Central memory CD8-positive, alpha-beta T cell (primary cell): Measurements from ENCODE around the gene MDFI.

Experiments
- ATAC-seq: fragments of 150-1000 bp; cut with Tn5 transposase; replicated peaks from 2 replicates; pipeline ENCODE4 v1.10.0; 2022; ENCODE audit warnings: mild to moderate bottlenecking, moderate FRiP score, moderate number of reproducible peaks; ENCODE audit not compliant: poor library complexity, severe bottlenecking; ENCODE audit errors: extremely low read depth
- DNase-seq, 2 donors: peaks; one replicate each; pipeline ENCODE4 v3.0.0; 2021; ENCODE audit warnings: low spot score in 2 of 2
- H3K27ac Mint-ChIP-seq: one replicate; pipeline ENCODE4 v1.8.0; 2022; ENCODE audit warnings: low read depth, mild to moderate bottlenecking, moderate library complexity, mixed read lengths
- H3K27me3 Mint-ChIP-seq: one replicate; pipeline ENCODE4 v1.8.0; 2022; ENCODE audit warnings: mixed read lengths
- H3K36me3 Mint-ChIP-seq: one replicate; pipeline ENCODE4 v1.8.0; 2022; ENCODE audit warnings: mild to moderate bottlenecking, moderate library complexity, mixed read lengths; ENCODE audit not compliant: insufficient read depth
- H3K4me1 Mint-ChIP-seq: one replicate; pipeline ENCODE4 v1.8.0; 2022; ENCODE audit warnings: mixed read lengths
- H3K4me3 Mint-ChIP-seq: one replicate; pipeline ENCODE4 v1.8.0; 2022; ENCODE audit warnings: mild to moderate bottlenecking, moderate library complexity, mixed read lengths
- H3K9me3 Mint-ChIP-seq: one replicate; pipeline ENCODE4 v1.8.0; 2022; ENCODE audit warnings: mixed read lengths

The MDFI gene

DNA sequence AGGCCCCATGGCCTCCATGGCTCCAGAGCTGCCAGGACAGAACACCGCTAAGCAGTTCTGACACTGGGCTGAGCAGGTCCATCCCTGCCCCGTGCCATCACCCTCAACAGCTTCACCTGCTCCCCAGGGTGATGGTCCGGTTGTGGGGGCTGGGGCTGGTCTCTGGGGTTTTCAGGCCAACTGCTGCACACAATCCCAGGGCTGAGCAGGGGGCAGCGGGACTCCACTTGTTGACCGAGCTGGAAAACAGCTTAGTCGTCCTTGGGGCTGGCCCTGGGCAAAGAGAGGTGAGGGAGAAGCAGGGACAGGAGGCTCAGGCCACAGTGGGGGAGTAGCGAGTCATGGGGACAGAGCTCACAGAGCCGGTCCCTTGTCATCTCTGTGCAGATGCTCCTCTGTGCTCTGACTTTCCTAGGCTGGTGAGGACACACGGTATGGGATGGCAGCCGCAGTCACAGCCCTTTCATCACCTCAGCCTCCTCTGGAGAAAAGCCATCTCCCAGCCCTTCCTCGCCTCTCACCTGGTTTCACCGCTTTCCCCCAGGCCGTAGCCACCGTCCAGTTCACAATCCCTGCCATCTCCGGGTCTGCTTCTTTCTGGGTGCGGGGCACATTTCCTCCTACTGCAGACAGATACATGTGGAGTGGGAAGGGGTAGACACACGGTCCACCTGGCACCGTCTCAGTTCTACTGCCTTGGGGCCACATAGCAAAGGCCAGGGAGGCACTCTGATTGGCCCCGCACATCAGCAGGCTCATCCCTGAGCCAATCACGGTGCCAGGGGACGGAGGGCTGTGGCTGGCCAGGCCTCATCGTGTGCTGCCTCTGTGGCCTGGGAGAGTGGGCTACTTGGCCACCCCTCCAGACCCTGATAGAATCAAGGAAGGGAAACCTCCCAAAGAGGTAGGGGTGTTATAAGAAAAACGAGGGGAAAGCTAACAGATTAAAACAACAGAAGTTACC, 19.1 kb downstream of the MDFI start:
- Mint-ChIP-seq H3K9me3 (no peaks in the 10 kb centered on the region), H3K4me1 (no peaks in the 10 kb centered on the region), H3K4me3 (no peak overlapping the region), H3K27ac (no peak overlapping the region), H3K36me3 (no peaks in the 10 kb centered on the region), H3K27me3 (peaks cover 80% of the 10 kb centered on the region)
- no peak for DNase-seq
- ATAC-seq, result no peak

DNA sequence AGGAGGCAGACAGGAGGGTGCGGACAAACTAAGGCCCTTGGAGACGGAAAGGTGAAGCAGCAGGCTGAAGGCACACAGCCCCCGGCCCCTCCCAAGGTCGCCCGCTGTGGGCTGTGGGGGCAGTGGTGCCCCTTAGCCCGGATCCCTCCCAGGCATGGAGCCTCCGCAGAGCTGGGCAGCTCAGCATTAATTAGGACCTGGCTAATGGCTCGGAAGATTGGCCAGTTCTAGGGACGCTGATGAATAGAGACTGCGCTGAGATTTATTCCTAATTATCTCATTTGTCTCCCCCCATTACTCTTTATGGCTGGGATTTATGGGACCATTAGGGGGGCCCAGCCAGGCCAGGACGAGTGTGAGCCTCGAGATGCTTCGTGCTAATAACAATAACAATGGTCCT, 20.4 kb downstream of the MDFI start:
- H3K36me3 Mint-ChIP-seq, result no peaks in the 10 kb centered on the region
- DNase-seq (no peak), ATAC-seq (no peak)
- no peaks in the 10 kb centered on the region for H3K4me1 Mint-ChIP-seq
- H3K4me3 Mint-ChIP-seq, result no peak overlapping the region
- peaks cover 90% of the 10 kb centered on the region for H3K27me3 Mint-ChIP-seq
- no peak overlapping the region for H3K27ac Mint-ChIP-seq
- H3K9me3 Mint-ChIP-seq, result no peaks in the 10 kb centered on the region

DNA sequence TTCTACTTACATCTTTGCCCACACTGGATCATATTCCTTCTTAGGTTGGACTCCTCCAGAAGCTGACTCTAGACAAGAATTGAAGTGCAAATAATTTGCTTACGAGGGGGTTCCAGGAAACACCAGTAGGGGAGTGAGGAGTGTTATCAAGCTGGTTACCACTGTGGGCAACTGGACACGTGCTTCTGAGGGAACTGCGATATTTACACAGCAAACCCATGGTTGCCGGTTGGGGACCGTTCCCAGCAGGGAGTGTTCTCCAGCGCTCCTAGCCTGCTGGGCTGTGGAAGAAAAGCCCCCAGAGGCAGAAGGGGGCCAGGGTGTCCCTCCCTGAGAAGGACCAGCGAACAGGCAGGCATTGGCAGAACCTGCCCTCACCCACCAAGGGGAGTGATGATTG, 21.7 kb downstream of the MDFI start:
- Mint-ChIP-seq H3K27me3 (peaks cover 86% of the 10 kb centered on the region), H3K27ac (no peak overlapping the region), H3K4me3 (no peak overlapping the region), H3K36me3 (no peaks in the 10 kb centered on the region), H3K4me1 (no peaks in the 10 kb centered on the region), H3K9me3 (no peaks in the 10 kb centered on the region)
- ATAC-seq, result no peak
- DNase-seq, result no peak

DNA sequence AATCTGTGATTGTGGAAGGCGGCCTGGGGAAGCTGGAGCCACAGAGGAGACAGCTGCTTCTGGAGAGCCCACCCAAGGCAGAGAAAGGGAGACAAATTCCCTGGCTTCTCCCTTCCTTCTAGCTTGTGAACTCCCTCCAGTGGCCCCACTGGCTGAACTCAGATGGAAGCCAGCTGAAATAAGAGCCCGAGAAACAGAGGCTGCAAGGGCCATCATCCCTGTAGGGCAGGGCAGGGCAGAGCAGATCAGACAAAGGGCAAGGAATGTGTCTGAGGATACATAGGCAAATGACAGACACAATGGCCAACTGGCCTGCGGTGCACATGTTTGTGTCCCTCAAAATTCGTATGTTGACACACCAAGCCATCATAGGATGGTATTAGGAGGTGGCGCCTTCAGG, 25.3 kb downstream of the MDFI start:
- Mint-ChIP-seq H3K4me3 (no peak overlapping the region), H3K9me3 (no peaks in the 10 kb centered on the region), H3K27ac (no peak overlapping the region), H3K27me3 (peaks cover 58% of the 10 kb centered on the region), H3K36me3 (no peaks in the 10 kb centered on the region), H3K4me1 (no peaks in the 10 kb centered on the region)
- ATAC-seq (no peak), DNase-seq (no peak)

DNA sequence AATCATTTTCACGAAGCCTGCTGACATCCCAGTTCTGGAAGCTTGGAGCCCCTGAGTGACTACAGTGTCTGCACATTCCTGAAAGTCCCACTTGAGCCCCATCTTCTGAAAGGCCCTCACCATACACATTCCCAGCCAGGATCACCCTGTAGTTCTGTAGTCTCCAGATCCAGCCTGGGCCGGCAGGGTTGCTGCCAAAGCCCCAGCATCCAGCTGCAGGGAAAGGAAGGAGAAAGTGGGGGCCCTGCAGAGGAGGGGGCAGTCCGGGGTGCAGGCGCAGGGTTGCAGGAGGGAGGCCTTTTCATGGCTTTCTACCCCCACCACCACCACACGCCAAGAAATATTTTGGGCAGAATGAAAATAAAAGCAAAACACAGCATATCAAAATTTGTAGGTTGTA, 26.0 kb downstream of the MDFI start:
- Mint-ChIP-seq H3K4me1 (no peaks in the 10 kb centered on the region), H3K27me3 (peaks cover 57% of the 10 kb centered on the region), H3K36me3 (no peaks in the 10 kb centered on the region), H3K27ac (no peak overlapping the region), H3K9me3 (no peaks in the 10 kb centered on the region), H3K4me3 (no peak overlapping the region)
- ATAC-seq, result no peak
- DNase-seq, result no peak

DNA sequence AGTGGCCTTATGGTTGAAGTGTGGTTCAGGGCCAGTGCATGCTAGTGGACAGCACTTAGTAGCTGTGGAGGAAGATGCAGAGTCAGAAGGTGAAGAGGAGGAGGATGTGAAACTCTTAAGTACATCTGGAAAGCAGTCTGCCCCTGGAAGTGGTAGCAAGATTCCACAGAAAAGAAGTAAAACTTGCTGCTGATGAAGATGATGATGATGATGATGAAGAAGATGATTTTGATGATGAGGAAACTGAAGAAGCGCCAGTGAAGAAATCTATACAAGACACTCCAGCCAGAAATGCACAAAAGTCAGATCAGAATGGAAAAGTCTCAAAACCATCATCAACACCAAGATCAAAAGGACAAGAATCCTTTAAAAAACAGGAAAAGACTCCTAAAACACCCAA, 28.9 kb downstream of the MDFI start:
- H3K9me3 Mint-ChIP-seq, result no peaks in the 10 kb centered on the region
- H3K27ac Mint-ChIP-seq, result no peak overlapping the region
- DNase-seq (no peak), ATAC-seq (no peak)
- H3K4me1 Mint-ChIP-seq, result no peaks in the 10 kb centered on the region
- no peak overlapping the region for H3K4me3 Mint-ChIP-seq
- no peaks in the 10 kb centered on the region for H3K36me3 Mint-ChIP-seq
- peaks cover 60% of the 10 kb centered on the region for H3K27me3 Mint-ChIP-seq

DNA sequence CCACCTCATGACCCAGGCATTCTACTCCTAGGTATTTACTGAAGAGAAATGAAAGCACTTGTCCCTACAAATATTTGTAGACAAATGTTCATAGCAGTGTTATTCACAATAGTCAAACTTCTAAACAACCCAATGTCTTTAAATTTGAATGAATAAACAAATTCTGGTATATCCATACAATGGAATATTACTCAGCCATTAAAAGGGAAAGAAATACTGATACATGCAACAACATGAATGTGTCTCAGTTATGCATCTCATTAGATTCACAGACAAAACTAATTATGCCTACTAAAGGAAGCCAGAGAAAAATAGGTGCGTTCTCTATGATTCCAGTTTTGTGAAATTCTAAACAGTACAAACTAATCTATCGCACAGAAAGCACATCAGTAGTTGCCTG, 30.7 kb downstream of the MDFI start:
- Mint-ChIP-seq H3K27me3 (peaks cover 61% of the 10 kb centered on the region), H3K27ac (no peak overlapping the region), H3K9me3 (no peaks in the 10 kb centered on the region), H3K4me1 (no peaks in the 10 kb centered on the region), H3K36me3 (no peaks in the 10 kb centered on the region), H3K4me3 (no peak overlapping the region)
- DNase-seq (no peak), ATAC-seq (no peak)

DNA sequence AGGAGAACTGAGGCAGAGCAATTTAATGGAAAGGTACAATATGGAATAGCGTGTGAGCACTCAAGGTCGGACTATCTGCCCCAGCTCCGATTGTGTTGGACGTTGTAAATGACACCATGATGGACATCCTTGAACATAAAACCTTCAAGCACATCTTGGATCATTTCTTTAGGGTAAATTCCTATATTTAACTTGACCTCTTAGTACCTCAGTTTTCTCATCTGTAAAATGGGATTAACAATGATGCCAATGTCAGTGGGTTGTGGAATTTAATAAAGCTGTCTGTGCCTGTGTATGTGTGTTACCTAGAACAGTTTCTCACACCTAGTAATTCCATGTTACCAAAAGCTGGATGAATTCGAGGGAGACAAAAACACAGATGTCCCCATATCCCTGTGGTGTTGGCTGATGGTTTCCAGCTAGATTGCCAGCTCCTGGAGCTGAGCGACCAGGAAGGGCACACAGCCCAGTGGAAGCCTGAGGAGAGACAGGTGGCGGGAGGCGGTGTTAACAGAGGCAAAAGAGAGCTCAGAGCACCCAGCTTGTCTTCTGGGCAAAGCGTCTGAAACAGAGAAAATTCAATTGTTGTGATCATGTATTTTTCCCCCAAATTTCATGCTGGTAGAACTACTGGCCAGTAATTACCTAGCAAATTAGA, 32.6 kb downstream of the MDFI start:
- Mint-ChIP-seq H3K27me3 (peaks cover 69% of the 10 kb centered on the region), H3K27ac (no peak overlapping the region), H3K4me1 (no peaks in the 10 kb centered on the region), H3K36me3 (no peaks in the 10 kb centered on the region), H3K4me3 (no peak overlapping the region), H3K9me3 (no peaks in the 10 kb centered on the region)
- DNase-seq (no peak), ATAC-seq (no peak)

DNA sequence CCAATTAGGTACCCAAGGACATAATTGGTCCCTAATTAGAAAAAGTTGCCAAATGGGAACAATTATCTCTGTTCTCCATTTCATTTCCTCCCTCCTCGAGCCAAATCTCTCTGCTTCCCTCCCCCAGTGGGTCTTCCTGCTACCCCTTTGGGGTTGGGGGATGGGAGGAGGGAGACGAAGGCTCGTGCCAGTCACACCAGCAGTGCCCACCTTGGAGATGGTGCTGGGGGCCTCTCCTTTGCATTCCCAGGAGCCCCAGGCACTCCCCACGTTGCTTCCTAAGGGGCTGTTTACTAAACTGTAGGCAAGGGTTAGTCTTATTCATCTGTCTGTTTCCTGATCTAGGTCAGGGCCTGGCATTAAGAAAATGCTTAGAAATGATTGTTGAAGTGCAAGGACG, 33.1 kb downstream of the MDFI start:
- DNase-seq (no peak), ATAC-seq (no peak)
- H3K27ac Mint-ChIP-seq, result no peak overlapping the region
- peaks cover 75% of the 10 kb centered on the region for H3K27me3 Mint-ChIP-seq
- no peak overlapping the region for H3K4me3 Mint-ChIP-seq
- no peaks in the 10 kb centered on the region for H3K4me1 Mint-ChIP-seq
- H3K36me3 Mint-ChIP-seq, result no peaks in the 10 kb centered on the region
- no peaks in the 10 kb centered on the region for H3K9me3 Mint-ChIP-seq

DNA sequence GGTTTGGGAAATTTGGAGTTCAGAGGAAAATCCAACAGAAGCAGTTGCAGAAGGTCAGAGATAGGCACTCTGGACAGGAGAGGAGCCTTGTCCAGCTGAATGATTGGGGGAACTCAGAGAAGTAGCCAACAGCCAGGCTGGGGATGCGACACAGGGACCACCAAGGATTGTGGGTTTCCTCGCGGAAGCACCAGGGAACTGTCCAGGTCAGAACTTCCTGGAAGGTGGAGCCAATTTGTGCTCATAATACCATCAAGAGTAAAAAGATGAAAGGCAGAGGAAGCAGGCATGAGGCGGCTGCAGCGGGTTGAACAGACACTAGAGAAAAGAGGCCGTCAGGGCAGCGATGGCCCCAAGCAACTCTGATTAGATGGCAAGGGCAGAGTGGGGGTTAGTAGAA, 33.7 kb downstream of the MDFI start:
- Mint-ChIP-seq H3K36me3 (no peaks in the 10 kb centered on the region), H3K9me3 (no peaks in the 10 kb centered on the region), H3K4me1 (no peaks in the 10 kb centered on the region), H3K27me3 (peaks cover 81% of the 10 kb centered on the region), H3K27ac (no peak overlapping the region), H3K4me3 (no peak overlapping the region)
- no peak for ATAC-seq
- DNase-seq, result no peak

DNA sequence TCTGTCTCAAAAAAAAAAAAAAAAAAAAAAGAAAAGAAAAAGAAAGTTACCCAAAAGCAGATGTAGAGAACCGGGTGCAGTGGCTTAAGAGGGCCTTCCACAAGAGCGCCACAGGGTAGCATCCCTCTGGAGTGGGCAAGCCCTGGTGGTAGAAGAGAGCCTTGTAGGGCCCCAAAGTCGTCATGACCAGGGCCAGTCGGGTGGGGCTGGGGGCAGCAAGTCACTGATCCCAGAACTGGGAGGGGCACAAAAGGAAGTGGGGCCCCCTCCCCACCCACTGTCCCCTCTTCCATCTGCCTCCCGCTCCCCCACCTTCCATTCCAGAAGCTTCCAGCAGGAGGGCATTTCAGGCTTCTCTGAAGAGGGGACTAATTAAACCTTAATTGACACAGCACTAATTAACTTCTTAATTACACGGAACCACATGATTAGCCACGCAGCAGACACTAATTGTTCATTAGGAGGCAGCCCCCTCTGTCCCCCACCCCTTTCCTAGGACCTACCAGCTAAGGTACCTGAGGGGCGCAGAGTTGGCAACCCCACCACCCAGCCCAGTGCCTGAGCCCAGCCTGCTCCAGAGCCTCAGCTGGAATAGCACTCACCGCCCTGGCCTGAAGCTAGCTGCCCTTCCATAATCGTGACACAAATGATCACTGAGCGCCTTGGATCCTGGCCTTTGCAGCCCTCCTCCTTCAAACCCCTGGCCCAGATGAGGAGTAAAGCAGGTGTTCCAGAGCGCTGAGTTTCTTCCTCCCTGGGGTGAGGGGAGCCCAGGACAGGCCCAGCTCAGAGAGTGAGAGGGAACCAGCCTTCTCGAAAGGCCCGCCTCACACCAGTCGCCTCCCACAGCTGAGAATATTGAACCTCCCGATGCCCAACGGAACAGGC, 34.8 kb downstream of the MDFI start:
- DNase-seq, result no peak
- Mint-ChIP-seq H3K9me3 (no peaks in the 10 kb centered on the region), H3K4me1 (no peaks in the 10 kb centered on the region), H3K27me3 (peaks cover 87% of the 10 kb centered on the region), H3K27ac (no peak overlapping the region), H3K4me3 (no peak overlapping the region), H3K36me3 (no peaks in the 10 kb centered on the region)
- ATAC-seq, result no peak

DNA sequence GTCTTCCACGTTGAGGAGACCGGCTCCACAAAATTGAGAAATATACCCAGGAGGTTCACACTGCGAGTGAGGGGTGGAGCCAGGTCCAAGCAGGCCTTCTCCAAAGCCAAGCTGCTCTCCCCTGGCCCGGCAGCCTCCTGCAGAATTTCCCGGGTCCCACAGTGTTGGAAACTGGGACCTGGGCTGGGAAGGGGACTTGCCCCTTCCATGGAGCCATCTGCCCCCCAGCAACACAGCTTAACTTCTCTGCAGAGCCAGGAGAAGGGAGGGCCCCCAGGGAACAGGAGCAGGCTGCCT, 35.4 kb downstream of the MDFI start:
- H3K9me3 Mint-ChIP-seq, result no peaks in the 10 kb centered on the region
- no peaks in the 10 kb centered on the region for H3K4me1 Mint-ChIP-seq
- ATAC-seq (no peak), DNase-seq (no peak)
- H3K27me3 Mint-ChIP-seq, result peaks cover 87% of the 10 kb centered on the region
- no peak overlapping the region for H3K4me3 Mint-ChIP-seq
- no peaks in the 10 kb centered on the region for H3K36me3 Mint-ChIP-seq
- no peak overlapping the region for H3K27ac Mint-ChIP-seq
